HG03159 (cell line): ENCODE measurements around the gene SKOR2.

Source experiments
- ATAC-seq: cut with Tn5 transposase; IDR thresholded peaks from one replicate; pipeline ENCODE4 v1.9.1; 2021; ENCODE audit warnings: mild to moderate bottlenecking, moderate library complexity; ENCODE audit not compliant: unreplicated experiment

Gene SKOR2

DNA sequence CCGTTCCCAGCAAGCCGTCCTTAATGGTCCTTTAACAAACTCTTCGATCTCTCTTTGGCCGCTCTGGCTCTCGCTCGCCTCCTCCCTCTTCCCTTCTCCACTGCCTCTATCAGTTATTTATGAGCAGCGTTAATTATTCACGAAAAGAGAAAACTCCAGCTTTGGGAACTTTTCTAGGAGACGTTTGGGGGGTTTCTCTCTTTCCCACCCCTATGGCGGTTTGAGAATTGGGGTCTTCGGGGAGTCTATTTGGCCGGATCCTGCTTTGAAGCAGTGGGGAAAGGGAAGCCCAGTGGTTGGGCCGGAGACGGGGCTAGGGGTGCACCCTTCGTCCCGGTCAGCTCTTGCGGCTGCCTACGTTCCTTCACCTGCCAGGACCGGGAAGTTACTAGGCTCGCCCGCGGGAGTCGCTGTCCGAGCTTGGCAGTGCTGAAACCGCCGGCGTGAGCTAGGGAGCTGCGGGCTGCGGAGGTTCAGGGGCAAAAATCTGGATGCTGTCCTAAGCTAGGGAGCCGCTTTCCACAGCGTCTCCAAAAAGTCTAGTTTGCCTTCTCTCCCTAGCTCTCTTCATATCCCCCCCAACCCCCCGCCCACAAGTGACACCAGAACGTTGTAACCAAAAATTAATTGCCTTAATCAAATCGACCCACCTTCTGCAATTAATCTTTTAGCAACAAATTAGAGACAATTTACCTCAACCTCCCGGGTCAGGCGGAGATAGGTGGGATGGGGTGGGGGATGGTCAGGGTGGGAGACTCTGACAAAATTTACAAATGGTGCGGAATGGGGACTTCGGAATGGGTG lies 8.9 kb upstream of the SKOR2 start:
- ATAC-seq = no peak

GRCh38 chr18:47254341-47254939 lies 3.0 kb upstream of the SKOR2 start:
- ATAC-seq = no peak

DNA sequence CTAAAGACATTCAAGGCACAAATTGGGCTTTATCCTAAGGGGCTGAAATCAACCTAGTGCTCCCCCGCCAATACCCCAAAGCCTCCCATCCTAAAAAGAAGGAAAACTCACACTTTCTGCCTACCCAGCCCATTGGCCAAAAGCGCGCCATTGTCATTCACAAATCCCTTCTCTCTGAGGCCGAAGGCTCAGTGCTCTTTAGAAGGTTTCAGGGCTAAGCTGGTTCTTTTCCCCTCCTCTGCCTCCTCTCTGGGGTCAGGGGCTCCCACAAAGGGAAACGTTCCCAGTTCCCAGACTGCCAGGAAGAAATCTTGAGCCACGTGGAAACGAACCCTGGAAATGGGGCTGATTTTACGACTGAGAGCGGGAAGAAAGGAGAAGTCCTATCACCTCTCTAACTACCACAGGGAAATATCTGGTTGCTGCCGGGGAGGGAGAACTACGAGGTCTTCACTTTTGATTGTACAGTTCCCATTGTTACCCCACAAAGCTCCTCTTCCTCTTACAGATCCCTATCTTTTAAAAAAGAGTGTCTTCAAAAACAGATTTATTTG lies 1.7 kb upstream of the SKOR2 start:
- ATAC-seq = no peak

GRCh38 chr18:47250391-47251046 lies 941 bp downstream of the SKOR2 start:
- ATAC-seq = no peak

- ATAC-seq = no peak
These were observed 2.0 kb downstream of the SKOR2 start for GRCh38 chr18:47249314-47249981.

- no peak for ATAC-seq
These were observed 2.7 kb downstream of the SKOR2 start for GRCh38 chr18:47248604-47249313.

DNA sequence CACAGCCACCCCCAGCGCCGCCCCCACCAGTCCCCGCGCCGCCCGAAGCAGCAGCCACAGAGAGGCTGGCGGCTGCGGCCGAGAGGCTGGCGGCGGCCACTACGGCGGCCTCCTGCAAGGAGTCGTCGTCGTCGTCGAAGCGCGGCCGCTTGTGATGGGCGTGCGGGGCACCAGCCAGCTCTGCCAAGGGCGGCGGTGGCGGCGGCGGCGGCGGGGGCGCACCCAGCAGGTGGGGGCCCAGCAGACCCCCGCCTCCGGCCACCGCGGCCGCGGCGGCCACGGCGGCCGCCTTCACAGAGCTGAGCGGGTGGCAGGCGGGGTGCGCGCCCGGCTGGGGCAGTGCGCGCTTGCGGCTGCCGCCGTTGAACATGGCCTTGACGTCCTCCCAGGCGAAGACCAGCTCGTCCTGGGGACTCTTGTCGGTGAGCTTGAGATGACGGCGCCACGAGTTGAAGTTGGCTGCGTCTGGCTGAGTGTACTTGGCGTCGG lies 3.3 kb downstream of the SKOR2 start:
- no peak for ATAC-seq

GRCh38 chr18:47247416-47248114 lies 3.9 kb downstream of the SKOR2 start:
- ATAC-seq = no peak

DNA sequence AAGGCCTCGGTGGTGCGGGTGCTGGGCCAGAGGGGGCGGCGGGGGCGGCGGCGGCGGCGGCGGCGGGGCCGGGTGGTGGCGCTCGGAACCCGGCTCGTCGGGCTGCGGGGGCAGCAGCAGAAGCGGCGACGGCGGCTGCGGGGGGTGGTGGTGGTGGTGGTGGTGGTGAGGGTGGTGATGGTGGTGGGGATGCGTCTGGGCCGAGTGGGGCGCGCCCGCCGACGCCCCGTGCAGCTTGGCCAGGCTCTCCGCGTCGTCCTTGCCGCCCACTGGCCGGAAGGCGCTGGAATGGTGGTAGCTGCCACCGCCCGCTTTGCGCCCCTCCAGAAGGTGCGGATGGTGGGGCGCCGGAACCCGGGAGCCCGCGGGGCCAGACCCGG lies 4.4 kb downstream of the SKOR2 start:
- no peak for ATAC-seq

DNA sequence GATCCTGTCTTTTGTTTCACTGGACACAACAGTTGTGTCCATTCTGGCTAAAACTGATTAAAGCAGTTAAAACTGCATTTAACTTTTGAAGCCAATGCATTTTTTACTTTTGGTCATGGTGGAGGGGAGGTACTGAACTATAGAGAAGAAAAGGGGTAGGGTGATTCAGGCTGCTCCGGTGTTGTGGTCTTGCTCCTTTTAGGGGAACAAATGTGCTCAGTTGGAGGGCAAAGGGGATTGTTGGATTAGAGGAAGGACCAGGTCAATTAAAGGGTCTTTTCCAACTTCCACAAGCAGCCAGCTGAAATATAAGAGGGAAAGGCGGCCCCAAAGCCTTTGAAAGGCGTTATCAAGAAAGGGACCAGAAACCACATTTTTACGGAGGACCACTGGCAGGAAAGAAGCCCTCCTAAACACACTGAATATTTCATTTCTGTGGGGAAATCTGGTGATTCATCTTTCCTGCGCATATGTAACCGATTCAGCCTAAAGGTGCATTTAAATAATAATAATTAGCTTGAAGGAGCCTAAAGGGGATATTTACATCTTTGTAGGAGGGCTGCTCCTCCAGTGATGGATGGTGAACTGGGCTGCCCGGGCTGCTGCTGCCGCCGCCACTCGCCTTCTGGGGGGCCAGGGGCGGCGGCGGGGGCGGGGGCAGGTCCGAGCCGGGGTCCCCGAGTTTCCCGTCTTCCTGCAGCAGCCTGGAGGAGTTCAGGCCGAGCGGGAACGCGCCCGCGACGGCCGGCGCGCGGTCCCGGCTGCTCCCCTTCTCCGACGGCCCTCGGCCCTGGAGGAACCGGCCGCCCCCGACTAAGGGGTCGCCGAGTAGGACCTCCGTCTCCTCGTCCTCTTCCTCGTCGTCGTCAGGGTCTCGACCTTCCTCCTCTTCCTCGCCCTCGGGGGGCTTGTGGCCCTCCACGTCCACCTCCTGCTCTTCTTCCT lies 5.2 kb downstream of the SKOR2 start:
- no peak for ATAC-seq

DNA sequence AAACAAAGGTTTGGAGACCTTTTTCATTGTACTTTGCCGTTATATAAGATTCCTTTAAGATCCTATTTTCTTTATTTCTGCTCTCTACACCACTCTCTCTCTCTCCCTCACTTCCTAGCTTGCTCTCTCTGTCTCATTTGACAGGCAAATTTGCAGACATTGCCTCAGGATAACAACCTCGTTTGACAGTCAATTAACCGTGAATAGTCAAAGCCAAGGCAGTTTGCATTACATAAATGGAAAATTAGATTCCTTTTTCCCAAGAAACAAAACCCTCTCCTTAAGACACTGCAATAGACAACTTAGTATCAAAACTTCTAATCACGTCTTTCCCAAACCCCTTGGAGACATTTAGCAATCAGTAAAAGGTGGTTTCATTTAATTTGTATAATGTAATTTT lies 7.4 kb downstream of the SKOR2 start:
- no peak for ATAC-seq

DNA sequence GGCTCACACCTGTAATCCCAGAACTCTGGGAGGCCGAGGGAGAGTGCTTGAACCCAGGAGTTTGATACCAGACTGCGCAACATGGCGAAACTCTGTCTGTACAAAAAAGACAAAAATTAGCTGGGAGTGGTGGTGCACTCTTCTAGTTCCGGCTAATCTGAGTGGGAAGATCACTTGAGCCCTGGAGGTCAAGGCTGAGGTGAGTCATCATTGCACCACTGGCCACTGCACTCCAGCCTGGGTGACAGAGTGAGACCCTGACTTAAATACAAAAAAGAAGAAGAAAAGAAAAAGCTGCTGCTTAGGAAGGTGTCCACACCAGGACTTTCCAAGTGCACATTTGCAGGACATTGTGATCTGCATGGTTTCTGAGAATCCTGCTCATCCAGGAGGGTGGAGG lies 16.4 kb downstream of the SKOR2 start:
- ATAC-seq = no peak

DNA sequence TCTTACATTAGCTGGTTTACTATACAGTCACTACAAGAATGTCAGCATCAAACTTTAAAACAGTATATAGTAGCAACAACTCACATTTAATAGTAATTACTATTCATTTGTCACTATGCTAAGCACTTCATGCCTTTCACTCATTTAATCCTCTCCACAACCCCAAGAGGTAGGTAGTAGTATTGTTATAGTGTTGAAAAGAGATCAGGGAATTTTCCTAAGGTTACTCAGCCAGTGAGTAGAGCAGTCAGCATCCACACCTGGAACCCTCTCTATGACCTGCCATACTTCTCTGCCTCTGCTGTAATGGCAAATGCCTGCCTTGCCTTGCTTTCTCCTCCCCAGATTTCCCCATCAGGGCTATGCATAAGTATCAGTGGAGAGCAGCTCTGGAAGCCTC lies 24.8 kb downstream of the SKOR2 start:
- no peak for ATAC-seq

GRCh38 chr18:47215554-47216138 lies 35.8 kb downstream of the SKOR2 start:
- ATAC-seq = no peak

- ATAC-seq = no peak
These were observed 42.3 kb downstream of the SKOR2 start for GRCh38 chr18:47209171-47209570.

GRCh38 chr18:47206945-47207637 lies 44.4 kb downstream of the SKOR2 start:
- ATAC-seq = no peak

DNA sequence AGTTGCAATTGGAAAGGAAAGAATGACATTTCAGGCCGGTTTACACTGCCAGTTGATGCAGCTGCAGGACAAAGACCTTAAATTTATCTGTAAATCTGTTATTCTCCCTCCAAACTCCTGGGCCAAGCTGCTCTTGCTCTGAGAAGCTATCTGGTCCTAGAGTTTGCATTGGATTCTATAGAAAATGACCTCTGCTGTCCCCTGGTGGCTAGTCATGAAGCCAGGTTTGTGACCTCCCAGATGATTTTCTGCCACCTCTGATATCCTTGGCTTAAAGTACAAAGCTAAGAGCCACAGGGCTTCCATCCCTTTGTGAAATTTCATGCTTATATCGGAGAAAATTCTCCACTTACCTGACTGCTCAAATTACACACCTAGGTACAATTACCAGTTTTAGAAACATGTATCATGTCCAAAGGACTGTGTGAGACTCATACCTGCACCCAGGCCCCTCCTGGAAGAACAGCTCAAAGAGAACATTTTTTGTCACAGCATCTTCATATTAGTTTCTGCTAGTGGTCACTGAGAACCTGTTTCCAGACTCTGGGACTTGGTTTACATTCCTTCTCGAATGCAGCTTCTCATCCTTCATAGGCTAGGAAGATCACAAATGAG lies 46.4 kb downstream of the SKOR2 start:
- ATAC-seq = peak; percentile 57
